ENCODE data around the gene REELD1. TPM values are rescaled to one million over a fixed set of nuclear protein-coding genes. Genes with fewer than 3 reads are reported as not detected.

Gene REELD1
- total and polyA plus RNA-seq, 2 donors (not counting 3 experiments of a cell fraction or from before 2014, with no cell fraction given), result not detected

DNA sequence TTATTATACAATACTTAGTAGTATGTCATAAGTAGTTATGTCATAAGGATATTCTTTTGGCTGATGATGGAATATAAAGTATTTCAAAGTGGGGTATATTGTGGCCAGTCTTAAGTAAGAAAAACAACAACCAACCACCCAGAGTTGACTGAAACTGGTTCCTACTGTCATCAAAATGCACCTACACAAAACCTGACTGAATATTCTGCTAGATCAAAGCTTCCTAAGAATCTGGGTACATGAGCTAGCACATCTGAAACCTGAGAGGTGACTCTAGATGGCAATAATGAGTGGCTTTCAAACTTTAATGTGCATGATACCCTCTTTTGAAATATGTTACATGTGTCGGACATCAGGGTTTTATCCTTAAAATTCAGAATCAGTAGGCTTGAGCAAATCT, 60.4 kb downstream of the REELD1 start:
- H3K9me1 ChIP-seq (replicated peaks; ENCODE audit: control insufficient read depth, extremely low read depth, insufficient read depth, low read length), result no peaks in the 10 kb centered on the region
- H3K79me2 ChIP-seq (ENCODE audit: control insufficient read depth, insufficient read depth, low read length), result no peaks in the 10 kb centered on the region
- dilution Hi-C loops (cut with MboI; ENCODE audit: extremely low pct_ligation_motif_present, low sequenced_read_pairs) (no loop called here), intact Hi-C loops (cut with micrococcal nuclease) (no loop called here)
- H4K20me1 ChIP-seq (replicated peaks; ENCODE audit: control insufficient read depth, extremely low read depth, insufficient read depth, low read length), result no peaks in the 10 kb centered on the region
- H3K4me1 ChIP-seq (ENCODE audit: control insufficient read depth, extremely low read depth, insufficient read depth, low read length), result no peaks in the 10 kb centered on the region
- H3K4me2 ChIP-seq (ENCODE audit: insufficient read depth, low read length), result no peak overlapping the region
- no peak overlapping the region for H3K9ac ChIP-seq (replicated peaks; ENCODE audit: extremely low read depth, insufficient read depth, low read length)
- H3K4me3 ChIP-seq (replicated peaks in 1 of 3; ENCODE audit: insufficient read depth in 1 of 3, low read depth in 1 of 3, low read length in 3 of 3), result no peak overlapping the region
- no TSS peak for BruUV-seq (replicated peaks)
- H3K27me3 ChIP-seq (ENCODE audit: control insufficient read depth in 2 of 2, insufficient read depth in 2 of 2, low read length in 2 of 2), result no peaks in the 10 kb centered on the region
- ChIA-PET POLR2A (no interaction called here), CTCF (no interaction called here)
- H3K9me3 ChIP-seq (replicated peaks; ENCODE audit: control insufficient read depth, insufficient read depth, low read length), result no peaks in the 10 kb centered on the region
- FAIRE-seq (no peak), DNase-seq (ENCODE audit: low read depth, low spot score) (no peak)
- no peak overlapping the region for H2AFZ ChIP-seq (ENCODE audit: low read depth, low read length)
- TF ChIP-seq POLR2A (IDR thresholded peaks at IDR 0.05; ENCODE audit: low read depth, low read length) (no peak), GATA2 (IDR thresholded peaks at IDR 0.05; ENCODE audit: insufficient read depth, insufficient read length, low read depth, low read length) (no peak), MYC (IDR thresholded peaks at IDR 0.05; ENCODE audit: low read depth, low read length) (no peak), FOS (IDR thresholded peaks at IDR 0.05; ENCODE audit: borderline replicate concordance, insufficient read depth, low read length) (no peak), POLR2AphosphoS5 (IDR thresholded peaks at IDR 0.05; ENCODE audit: insufficient read depth, low read depth, low read length) (no peak), JUN (IDR thresholded peaks at IDR 0.05; ENCODE audit: borderline replicate concordance, insufficient read depth, insufficient read length, low read depth) (no peak), EZH2 (IDR thresholded peaks at IDR 0.05; ENCODE audit: borderline replicate concordance, low read depth, low read length, severe bottlenecking) (no peak)
- TF ChIP-seq, protein P1, sequence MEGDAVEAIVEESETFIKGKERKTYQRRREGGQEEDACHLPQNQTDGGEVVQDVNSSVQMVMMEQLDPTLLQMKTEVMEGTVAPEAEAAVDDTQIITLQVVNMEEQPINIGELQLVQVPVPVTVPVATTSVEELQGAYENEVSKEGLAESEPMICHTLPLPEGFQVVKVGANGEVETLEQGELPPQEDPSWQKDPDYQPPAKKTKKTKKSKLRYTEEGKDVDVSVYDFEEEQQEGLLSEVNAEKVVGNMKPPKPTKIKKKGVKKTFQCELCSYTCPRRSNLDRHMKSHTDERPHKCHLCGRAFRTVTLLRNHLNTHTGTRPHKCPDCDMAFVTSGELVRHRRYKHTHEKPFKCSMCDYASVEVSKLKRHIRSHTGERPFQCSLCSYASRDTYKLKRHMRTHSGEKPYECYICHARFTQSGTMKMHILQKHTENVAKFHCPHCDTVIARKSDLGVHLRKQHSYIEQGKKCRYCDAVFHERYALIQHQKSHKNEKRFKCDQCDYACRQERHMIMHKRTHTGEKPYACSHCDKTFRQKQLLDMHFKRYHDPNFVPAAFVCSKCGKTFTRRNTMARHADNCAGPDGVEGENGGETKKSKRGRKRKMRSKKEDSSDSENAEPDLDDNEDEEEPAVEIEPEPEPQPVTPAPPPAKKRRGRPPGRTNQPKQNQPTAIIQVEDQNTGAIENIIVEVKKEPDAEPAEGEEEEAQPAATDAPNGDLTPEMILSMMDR (IDR thresholded peaks at IDR 0.05; ENCODE audit: extremely low read depth in 1 of 2, insufficient read depth in 1 of 2, low read depth in 1 of 2, low read length in 2 of 2), result no peak
- TF ChIP-seq, protein P2, sequence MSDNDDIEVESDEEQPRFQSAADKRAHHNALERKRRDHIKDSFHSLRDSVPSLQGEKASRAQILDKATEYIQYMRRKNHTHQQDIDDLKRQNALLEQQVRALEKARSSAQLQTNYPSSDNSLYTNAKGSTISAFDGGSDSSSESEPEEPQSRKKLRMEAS (IDR thresholded peaks at IDR 0.05; ENCODE audit: insufficient read depth, insufficient read length), result no peak
- no peak overlapping the region for H3K27ac ChIP-seq (ENCODE audit: insufficient read depth, low read depth, low read length)
- H3K36me3 ChIP-seq (ENCODE audit: control insufficient read depth in 2 of 2, extremely low read depth in 1 of 2, insufficient read depth in 2 of 2, low read length in 2 of 2), result no peaks in the 10 kb centered on the region

All from endothelial cell of umbilical vein (primary cell).